ENCODE data around the gene HTR6. TPM values are rescaled to one million over a fixed set of nuclear protein-coding genes. Genes with fewer than 3 reads are reported as not detected.

HTR6 gene
- total RNA-seq, 1 experiment from 2014 or later = not detected

DNA sequence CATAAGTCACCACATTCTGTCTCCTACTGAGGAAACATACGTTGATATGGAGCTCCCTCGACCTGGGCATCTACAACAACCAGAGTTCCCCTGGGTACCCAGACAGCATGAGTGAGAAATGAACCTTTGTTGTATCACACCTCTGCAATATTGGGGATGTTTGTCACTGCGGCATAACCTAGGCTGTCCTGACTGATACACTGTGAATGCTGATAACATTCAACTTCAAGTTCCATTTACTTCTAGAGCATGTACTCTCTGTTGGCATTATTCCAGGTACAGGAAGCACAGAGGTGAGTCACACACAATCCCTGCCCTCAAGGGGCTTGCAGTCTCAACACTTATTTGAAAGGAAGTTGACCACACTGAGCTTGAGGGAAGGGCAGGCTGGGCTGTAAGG, 65.6 kb downstream of the HTR6 start:
- Histone ChIP-seq H3K4me1 (replicated peaks; ENCODE audit: insufficient read depth) (no peaks in the 10 kb centered on the region), H4K20me1 (ENCODE audit: insufficient read depth) (no peaks in the 10 kb centered on the region), H3K36me3 (ENCODE audit: low read depth) (no peaks in the 10 kb centered on the region), H3K9me3 (ENCODE audit: insufficient read depth, low read depth) (no peaks in the 10 kb centered on the region; the same call in 1 of the 2 replicates), H3K9me2 (ENCODE audit: insufficient read depth) (no peaks in the 10 kb centered on the region), H3K4me3 (no peak overlapping the region), H3K4me2 (no peak overlapping the region), H3K27me3 (ENCODE audit: insufficient read depth, low read depth) (no peaks in the 10 kb centered on the region), H3K79me2 (ENCODE audit: low read depth) (no peaks in the 10 kb centered on the region), H3K27ac (no peak overlapping the region), H2AFZ (no peak overlapping the region), H3F3A (ENCODE audit: insufficient read depth, low read depth) (no peaks in the 10 kb centered on the region)
- ChIA-PET POLR2A (ENCODE audit: unreplicated experiment) (no interaction called here), CTCF (no interaction called here)
- TF ChIP-seq EZH2 (IDR thresholded peaks at IDR 0.05; ENCODE audit: low read depth) = no peak
- TF ChIP-seq, protein P1, sequence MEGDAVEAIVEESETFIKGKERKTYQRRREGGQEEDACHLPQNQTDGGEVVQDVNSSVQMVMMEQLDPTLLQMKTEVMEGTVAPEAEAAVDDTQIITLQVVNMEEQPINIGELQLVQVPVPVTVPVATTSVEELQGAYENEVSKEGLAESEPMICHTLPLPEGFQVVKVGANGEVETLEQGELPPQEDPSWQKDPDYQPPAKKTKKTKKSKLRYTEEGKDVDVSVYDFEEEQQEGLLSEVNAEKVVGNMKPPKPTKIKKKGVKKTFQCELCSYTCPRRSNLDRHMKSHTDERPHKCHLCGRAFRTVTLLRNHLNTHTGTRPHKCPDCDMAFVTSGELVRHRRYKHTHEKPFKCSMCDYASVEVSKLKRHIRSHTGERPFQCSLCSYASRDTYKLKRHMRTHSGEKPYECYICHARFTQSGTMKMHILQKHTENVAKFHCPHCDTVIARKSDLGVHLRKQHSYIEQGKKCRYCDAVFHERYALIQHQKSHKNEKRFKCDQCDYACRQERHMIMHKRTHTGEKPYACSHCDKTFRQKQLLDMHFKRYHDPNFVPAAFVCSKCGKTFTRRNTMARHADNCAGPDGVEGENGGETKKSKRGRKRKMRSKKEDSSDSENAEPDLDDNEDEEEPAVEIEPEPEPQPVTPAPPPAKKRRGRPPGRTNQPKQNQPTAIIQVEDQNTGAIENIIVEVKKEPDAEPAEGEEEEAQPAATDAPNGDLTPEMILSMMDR (conservative IDR thresholded peaks at IDR 0.05) = no peak
- intact Hi-C loops (cut with micrococcal nuclease; ENCODE audit: unreplicated experiment) = no loop called here
- DNase-seq = no peak
- no TSS peak for BruUV-seq (replicated peaks)

Other genes starting within 250 kb of the HTR6 start
- gene CAPZB, start 179.3 kb upstream of the HTR6 start, total RNA-seq (2021) = 222 and 274 TPM in 2 replicates
- 32.5 and 36.9 TPM in 2 replicates for gene NBL1, start 20.6 kb upstream of the HTR6 start, total RNA-seq (2021)
- gene TMCO4, start 135.0 kb downstream of the HTR6 start, total RNA-seq (2021) = 22.6 and 22.7 TPM in 2 replicates
- not detected in 2 replicates for gene RNF186, start 150.4 kb downstream of the HTR6 start, total RNA-seq (2021)
- gene OTUD3, start 217.5 kb downstream of the HTR6 start, total RNA-seq (2021) = 8.5 and 9.7 TPM in 2 replicates

All from PC-9 (cell line).